C4-2B (cell line): ENCODE measurements around the gene PIP4K2B.

Source experiments
- H3K27ac ChIP-seq: fragments of 450-650 bp; 2 replicates; pipeline ENCODE4 v1.5.1; 2017
- CTCF ChIP-seq: fragments of 450-650 bp; conservative IDR thresholded peaks from 2 replicates; pipeline ENCODE4 v1.5.1; 2017; ENCODE audit warnings: mild to moderate bottlenecking
- ZFX ChIP-seq: fragments of 450-650 bp; IDR thresholded peaks from 2 replicates; pipeline ENCODE4 v1.6.1; 2017

Gene PIP4K2B

GRCh38 chr17:38724337-38724988, 74.9 kb downstream of the PIP4K2B start:
- TF ChIP-seq CTCF (no peak), ZFX (no peak)
- H3K27ac ChIP-seq, result no peak overlapping the region

- H3K27ac ChIP-seq, result no peak overlapping the region
- TF ChIP-seq CTCF, result no peak
- TF ChIP-seq ZFX, result no peak
Measured at GRCh38 chr17:38721802-38722201, 77.6 kb downstream of the PIP4K2B start.

GRCh38 chr17:38720941-38721340, 78.4 kb downstream of the PIP4K2B start:
- TF ChIP-seq CTCF (no peak), ZFX (no peak)
- no peak overlapping the region for H3K27ac ChIP-seq

GRCh38 chr17:38719943-38720641, 79.3 kb downstream of the PIP4K2B start:
- TF ChIP-seq ZFX, result no peak
- TF ChIP-seq CTCF, result no peak
- H3K27ac ChIP-seq, result no peak overlapping the region

GRCh38 chr17:38719289-38719942, 79.9 kb downstream of the PIP4K2B start:
- peak overlapping the region; percentile 16 for H3K27ac ChIP-seq
- TF ChIP-seq CTCF (no peak), ZFX (no peak)

- no peak overlapping the region for H3K27ac ChIP-seq
- TF ChIP-seq CTCF (no peak), ZFX (no peak)
Measured at GRCh38 chr17:38717139-38717745, 82.1 kb downstream of the PIP4K2B start.
